HepG2 (cell line): Measurements from ENCODE around the gene ANG. TPM values are rescaled to one million over a fixed set of nuclear protein-coding genes. Genes with fewer than 3 reads are reported as not detected.

Experiments used
- E2F5 ChIP-seq: sonication (generic); formaldehyde crosslinking; conservative IDR thresholded peaks from 2 replicates; pipeline ENCODE4 v1.4.0; 2020; ENCODE audit warnings: missing genetic modification reagents
- FOXC1 ChIP-seq: sonication (generic); formaldehyde crosslinking; IDR thresholded peaks from 2 replicates; pipeline ENCODE4 v1.8.0; 2022; ENCODE audit warnings: mild to moderate bottlenecking, missing genetic modification reagents, borderline replicate concordance
- HNRNPLL ChIP-seq: fragments of 200-400 bp; formaldehyde crosslinking; IDR thresholded peaks from 2 replicates; pipeline ENCODE4 v1.6.1; 2017; ENCODE audit warnings: mild to moderate bottlenecking, low read depth, low read length; ENCODE audit not compliant: poor library complexity, severe bottlenecking
- KLF12 ChIP-seq: sonication (generic); formaldehyde crosslinking; IDR thresholded peaks from 2 replicates; pipeline ENCODE4 v1.4.0; 2020; ENCODE audit warnings: missing genetic modification reagents, borderline replicate concordance
- MED13 ChIP-seq: sonication (generic); formaldehyde crosslinking; IDR thresholded peaks from 2 replicates; pipeline ENCODE4 v1.5.0; 2020; ENCODE audit warnings: missing genetic modification reagents
- NCOA1 ChIP-seq: sonication (generic); formaldehyde crosslinking; IDR thresholded peaks from 2 replicates; pipeline ENCODE4 v1.9.0; 2021; ENCODE audit warnings: missing genetic modification reagents
- NFKBIZ ChIP-seq: IDR thresholded peaks from 2 replicates; pipeline ENCODE4 v1.6.1; 2018; ENCODE audit warnings: missing genetic modification reagents, missing compliant biosample characterization
- NPAS2 ChIP-seq: sonication (generic); formaldehyde crosslinking; IDR thresholded peaks from 2 replicates; pipeline ENCODE4 v1.8.0; 2022; ENCODE audit warnings: mild to moderate bottlenecking, missing genetic modification reagents, borderline replicate concordance
- RFX1 ChIP-seq: fragments of 450-650 bp; IDR thresholded peaks from 2 replicates; pipeline ENCODE4 v1.6.1; 2017
- TEAD3 ChIP-seq: optimal IDR thresholded peaks from 2 replicates; pipeline ENCODE3; 2016; ENCODE audit warnings: borderline replicate concordance
- ZFX ChIP-seq: sonication (generic); formaldehyde crosslinking; IDR thresholded peaks from 2 replicates; pipeline ENCODE4 v1.4.0; 2020; ENCODE audit warnings: mild to moderate bottlenecking, low read depth, missing genetic modification reagents, moderate library complexity
- ZNF12 ChIP-seq: sonication (generic); formaldehyde crosslinking; IDR thresholded peaks from 2 replicates; pipeline ENCODE4 v1.5.0; 2020; ENCODE audit warnings: missing genetic modification reagents
- ZNF235 ChIP-seq: sonication (generic); formaldehyde crosslinking; IDR thresholded peaks from 2 replicates; pipeline ENCODE4 v1.8.1; 2023; ENCODE audit warnings: mild to moderate bottlenecking, missing genetic modification reagents, borderline replicate concordance
- ZNF318 ChIP-seq: sonication (generic); formaldehyde crosslinking; IDR thresholded peaks from 2 replicates; pipeline ENCODE4 v1.4.0; 2020; ENCODE audit warnings: mild to moderate bottlenecking, missing genetic modification reagents
- ZNF326 ChIP-seq: sonication (generic); formaldehyde crosslinking; IDR thresholded peaks from 2 replicates; pipeline ENCODE4 v1.4.0; 2020; ENCODE audit warnings: missing genetic modification reagents, borderline replicate concordance
- ZNF839 ChIP-seq: sonication (generic); formaldehyde crosslinking; IDR thresholded peaks from 2 replicates; pipeline ENCODE4 v1.4.0; 2020; ENCODE audit warnings: missing genetic modification reagents, mild to moderate bottlenecking, borderline replicate concordance
- polyA plus RNA-seq, 8 experiments: library from polyadenylated mRNA; depleted of rRNA in 3 of 8; stranded (reverse) in 7 of 8; unstranded in 1 of 8; fragments of >200 nt; fragmentation: Illumina TruSeq in 4 of 8; extraction: Trizol in 4 of 8; gene quantifications; 2 replicates each; pipeline versions ENCODE4 v1.2.1 to v1.2.3, GENCODE V29; 2011 to 2016; ENCODE audit warnings: low read depth in 4 of 8, missing spikeins in 1 of 8, mixed read lengths in 1 of 8; ENCODE audit not compliant: insufficient read depth in 1 of 8
- total RNA-seq, 5 experiments: library from RNA; depleted of rRNA; stranded (reverse); fragments of >200 nt; fragmentation: Illumina TruSeq; extraction: Trizol; gene quantifications; 2 replicates each; pipeline ENCODE4 v1.2.3, GENCODE V29; 2016; ENCODE audit warnings: low read depth in 1 of 5
- TF ChIP-seq, protein P1 (sequence below): sonication (generic); formaldehyde crosslinking; IDR thresholded peaks from 2 replicates; pipeline ENCODE4 v1.8.0; 2022; ENCODE audit warnings: mild to moderate bottlenecking, missing genetic modification reagents, borderline replicate concordance

Gene ANG
- total and polyA plus RNA-seq, 2 of the 13 experiments (the other 11 are each of a cell fraction or from before 2014, with no cell fraction given): 83.6 to 401 TPM

DNA sequence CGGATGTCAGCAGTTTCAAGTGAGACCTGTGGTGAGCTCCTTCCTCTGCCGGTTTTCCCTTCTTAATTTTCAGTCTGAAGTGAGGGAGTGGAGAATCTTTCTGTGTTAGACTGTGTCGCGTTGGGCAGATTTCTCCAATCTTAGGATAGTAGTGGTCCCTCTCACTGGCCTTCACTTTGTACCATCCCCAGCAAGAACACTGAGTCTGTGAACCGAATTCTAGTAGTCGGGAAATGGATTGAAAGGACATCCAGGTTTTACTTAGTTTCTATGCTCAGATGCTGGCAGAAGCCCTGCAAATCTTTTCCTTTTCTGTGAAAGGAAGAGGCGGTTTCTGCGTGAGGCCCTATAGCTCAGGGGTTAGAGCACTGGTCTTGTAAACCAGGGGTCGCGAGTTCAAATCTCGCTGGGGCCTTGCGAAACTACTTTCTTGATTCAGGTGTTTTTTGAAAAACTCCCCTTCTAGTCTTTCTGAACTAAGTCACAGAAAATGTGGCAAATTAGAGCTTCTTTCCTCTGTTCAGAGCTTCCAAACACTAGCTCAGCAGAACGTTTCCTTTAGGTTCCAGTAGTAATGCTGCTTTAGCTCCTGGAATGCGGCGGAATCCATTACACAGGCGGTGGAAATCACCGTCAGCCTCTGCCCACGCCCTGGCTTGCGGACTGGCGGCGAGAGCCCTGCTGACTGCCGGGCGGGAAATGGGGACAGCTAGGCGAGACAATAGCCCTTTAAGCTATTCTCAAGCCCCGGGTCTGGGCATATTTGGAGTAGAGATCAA is 7.0 kb upstream of the ANG start (continued):
- peak; percentile 75; the same call in 1 of the 2 replicates for TF ChIP-seq MED13
- TF ChIP-seq ZNF12: peak; percentile 42; the same call in 1 of the 2 replicates
- TF ChIP-seq NFKBIZ (CRISPR knock-in tag): no peak; the same call in none of the 2 replicates
- TF ChIP-seq ZNF326 (CRISPR knock-in tag): no peak
- no peak for TF ChIP-seq RFX1
- TF ChIP-seq NPAS2: no peak
- no peak for TF ChIP-seq ZNF318 (CRISPR knock-in tag)
- no peak for TF ChIP-seq E2F5 (CRISPR knock-in tag)
- TF ChIP-seq ZFX (CRISPR knock-in tag): peak; percentile 40
- TF ChIP-seq KLF12 (CRISPR knock-in tag): peak; percentile 86
- TF ChIP-seq, protein P1, sequence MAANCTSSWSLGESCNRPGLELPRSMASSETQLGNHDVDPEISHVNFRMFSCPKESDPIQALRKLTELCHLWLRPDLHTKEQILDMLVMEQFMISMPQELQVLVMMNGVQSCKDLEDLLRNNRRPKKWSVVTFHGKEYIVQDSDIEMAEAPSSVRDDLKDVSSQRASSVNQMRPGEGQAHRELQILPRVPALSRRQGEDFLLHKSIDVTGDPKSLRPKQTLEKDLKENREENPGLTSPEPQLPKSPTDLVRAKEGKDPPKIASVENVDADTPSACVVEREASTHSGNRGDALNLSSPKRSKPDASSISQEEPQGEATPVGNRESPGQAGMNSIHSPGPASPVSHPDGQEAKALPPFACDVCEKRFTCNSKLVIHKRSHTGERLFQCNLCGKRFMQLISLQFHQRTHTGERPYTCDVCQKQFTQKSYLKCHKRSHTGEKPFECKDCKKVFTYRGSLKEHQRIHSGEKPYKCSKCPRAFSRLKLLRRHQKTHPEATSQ (CRISPR knock-in tag): no peak; the same call in 1 of the 2 replicates
- TF ChIP-seq NCOA1 (CRISPR knock-in tag): 0 out of 2 replicates have a peak, but pooled peaks have one; percentile 60
- peak; percentile 84 for TF ChIP-seq TEAD3
- TF ChIP-seq HNRNPLL: no peak
- TF ChIP-seq ZNF839: no peak
- TF ChIP-seq ZNF235 (CRISPR knock-in tag): no peak
- no peak for TF ChIP-seq FOXC1 (CRISPR knock-in tag)
